ENCODE data around the gene BNC2.

DNA sequence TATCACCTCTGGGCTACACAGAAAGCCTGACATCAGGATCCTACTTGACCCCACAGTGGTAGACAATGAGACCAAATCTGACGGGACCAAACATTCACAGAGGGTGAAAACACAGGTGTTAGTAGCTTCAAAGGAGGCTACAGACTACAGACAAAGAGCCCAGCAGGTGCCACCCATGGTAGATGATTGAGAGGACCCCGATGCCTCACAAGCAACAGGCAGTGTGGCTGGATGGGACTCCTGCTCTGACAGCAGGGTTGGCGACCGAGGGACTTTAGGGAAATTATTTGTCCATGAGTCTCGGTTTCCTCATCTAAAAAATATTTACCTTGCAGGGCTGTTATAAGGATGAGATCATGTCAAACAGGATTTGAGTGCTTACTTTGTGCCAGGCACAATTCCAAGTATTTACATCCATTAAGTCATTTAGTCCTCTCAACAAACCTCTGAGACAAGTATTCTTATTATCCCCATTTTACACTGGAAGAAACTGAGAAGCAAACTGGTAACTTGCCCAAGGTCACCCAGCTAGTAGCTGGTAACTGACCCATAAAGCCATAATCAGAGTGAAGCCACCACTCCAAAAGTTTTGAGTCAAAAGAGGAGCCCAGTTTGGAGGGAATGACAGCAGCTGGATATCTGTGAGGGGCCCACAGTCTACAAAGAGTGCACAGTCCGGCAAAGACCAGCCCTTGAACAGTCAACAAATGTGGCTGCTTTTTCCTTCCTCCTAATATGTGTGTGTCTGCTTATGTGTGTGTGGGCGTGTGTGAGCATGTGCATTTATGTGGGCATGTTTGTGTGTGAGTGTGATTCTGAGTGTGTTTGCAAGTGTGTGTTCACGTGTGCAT is 502.0 kb downstream of the BNC2 start:
- TF ChIP-seq CTCF (CRISPR knock-in tag; IDR thresholded peaks at IDR 0.05) (no peak), RBM22 (optimal IDR thresholded peaks at IDR 0.05; ENCODE audit: low read length) (no peak), YY1 (IDR thresholded peaks at IDR 0.05; ENCODE audit: insufficient read depth, insufficient replicate concordance, low read depth, low read length) (no peak), SRSF4 (IDR thresholded peaks at IDR 0.05; ENCODE audit: low read depth, low read length, poor library complexity, severe bottlenecking) (no peak), ZNF766 (CRISPR knock-in tag; IDR thresholded peaks at IDR 0.05; ENCODE audit: borderline replicate concordance) (no peak), NFKB2 (CRISPR knock-in tag; IDR thresholded peaks at IDR 0.05; ENCODE audit: borderline replicate concordance) (no peak), ZNF644 (CRISPR knock-in tag; IDR thresholded peaks at IDR 0.05; ENCODE audit: low read depth) (no peak), XRCC5 (optimal IDR thresholded peaks at IDR 0.05; ENCODE audit: low read length) (no peak), CEBPB (IDR thresholded peaks at IDR 0.05; ENCODE audit: borderline replicate concordance, low read depth, low read length) (no peak), POLR2A (IDR thresholded peaks at IDR 0.05; ENCODE audit: insufficient read depth in 1 of 2, low read depth in 2 of 2, low read length in 2 of 2) (no peak), TP53 (CRISPR knock-in tag; conservative IDR thresholded peaks at IDR 0.05) (no peak), ZNF124 (CRISPR knock-in tag; IDR thresholded peaks at IDR 0.05) (no peak)
